Upper lobe of right lung (tissue), 1 donor: ENCODE data around the gene SYPL2. TPM values are rescaled to one million over a fixed set of nuclear protein-coding genes. Genes with fewer than 3 reads are reported as not detected.

ENCODE experiments used
- ATAC-seq: fragments of 200-7000 bp; cut with Tn5 transposase; one replicate; pipeline ENCODE4 v1.9.1; 2020; ENCODE audit warnings: mild to moderate bottlenecking, moderate library complexity
- DNase-seq: peaks from one replicate; pipeline ENCODE4 v3.0.0-alpha.2; 2020
- H3K27ac ChIP-seq: fragments of 200-600 bp; one replicate; pipeline ENCODE4 v1.8.0; 2022
- H3K27me3 ChIP-seq: fragments of 200-600 bp; one replicate; pipeline ENCODE4 v1.8.0; 2022; ENCODE audit warnings: mild to moderate bottlenecking
- H3K36me3 ChIP-seq: fragments of 200-600 bp; one replicate; pipeline ENCODE4 v1.8.0; 2022
- H3K4me1 ChIP-seq: fragments of 200-600 bp; one replicate; pipeline ENCODE4 v1.8.0; 2022
- H3K4me3 ChIP-seq: fragments of 200-600 bp; one replicate; pipeline ENCODE4 v1.8.0; 2022; ENCODE audit warnings: mild to moderate bottlenecking
- H3K9me3 ChIP-seq: fragments of 200-600 bp; one replicate; pipeline ENCODE4 v1.8.0; 2022
- intact Hi-C: fragments of 100-400 bp; cut with DNase I; formaldehyde crosslinking; loops from one replicate; pipeline ENCODE4 v1.11.0; 2022
- total RNA-seq: library from RNA; stranded (reverse); fragmentation: NEBNext Ultra II Directional; extraction: Animal tissue kit (Norgen Biotek cat#: 25700); gene quantifications from one replicate; pipeline ENCODE4 v1.2.1, GENCODE V29; 2021
- TF ChIP-seq, protein P1 (sequence below): fragments of 200-600 bp; IDR thresholded peaks from one replicate; pipeline ENCODE4 v1.8.0; 2022; ENCODE audit warnings: antibody characterized with exemption
- donor health status: DM: no; HTN: yes; CAD: no; lungs with severe emphysema.

SYPL2 gene
- total RNA-seq, 1 donor from 2014 or later: 3.1 TPM

DNA sequence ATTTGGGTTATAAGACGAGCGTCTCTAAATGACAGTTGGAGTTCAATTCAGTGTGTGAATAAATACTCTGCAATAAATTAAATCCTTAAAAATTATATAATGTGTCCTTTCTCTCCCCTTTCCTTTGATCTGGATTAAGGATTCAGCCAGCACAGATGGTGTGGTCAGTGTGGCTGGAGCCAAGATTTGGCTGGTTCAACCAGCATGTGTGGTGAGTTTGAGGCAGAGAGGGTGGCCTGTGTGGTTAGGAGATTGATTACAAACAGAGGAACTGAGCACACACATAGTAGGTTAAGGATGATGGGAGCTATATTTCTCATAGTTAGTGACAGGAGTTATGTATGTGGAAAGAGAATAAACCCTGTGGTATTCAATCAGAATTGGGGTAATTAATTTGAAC, 57.4 kb downstream of the SYPL2 start:
- H3K4me1 ChIP-seq: no peaks in the 10 kb centered on the region
- no peak overlapping the region for H3K4me3 ChIP-seq
- ATAC-seq (no peak), DNase-seq (no peak)
- intact Hi-C loops: no loop called here
- H3K36me3 ChIP-seq: no peaks in the 10 kb centered on the region
- TF ChIP-seq, protein P1, sequence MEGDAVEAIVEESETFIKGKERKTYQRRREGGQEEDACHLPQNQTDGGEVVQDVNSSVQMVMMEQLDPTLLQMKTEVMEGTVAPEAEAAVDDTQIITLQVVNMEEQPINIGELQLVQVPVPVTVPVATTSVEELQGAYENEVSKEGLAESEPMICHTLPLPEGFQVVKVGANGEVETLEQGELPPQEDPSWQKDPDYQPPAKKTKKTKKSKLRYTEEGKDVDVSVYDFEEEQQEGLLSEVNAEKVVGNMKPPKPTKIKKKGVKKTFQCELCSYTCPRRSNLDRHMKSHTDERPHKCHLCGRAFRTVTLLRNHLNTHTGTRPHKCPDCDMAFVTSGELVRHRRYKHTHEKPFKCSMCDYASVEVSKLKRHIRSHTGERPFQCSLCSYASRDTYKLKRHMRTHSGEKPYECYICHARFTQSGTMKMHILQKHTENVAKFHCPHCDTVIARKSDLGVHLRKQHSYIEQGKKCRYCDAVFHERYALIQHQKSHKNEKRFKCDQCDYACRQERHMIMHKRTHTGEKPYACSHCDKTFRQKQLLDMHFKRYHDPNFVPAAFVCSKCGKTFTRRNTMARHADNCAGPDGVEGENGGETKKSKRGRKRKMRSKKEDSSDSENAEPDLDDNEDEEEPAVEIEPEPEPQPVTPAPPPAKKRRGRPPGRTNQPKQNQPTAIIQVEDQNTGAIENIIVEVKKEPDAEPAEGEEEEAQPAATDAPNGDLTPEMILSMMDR: no peak
- H3K27me3 ChIP-seq: no peaks in the 10 kb centered on the region
- no peaks in the 10 kb centered on the region for H3K9me3 ChIP-seq
- no peak overlapping the region for H3K27ac ChIP-seq

DNA sequence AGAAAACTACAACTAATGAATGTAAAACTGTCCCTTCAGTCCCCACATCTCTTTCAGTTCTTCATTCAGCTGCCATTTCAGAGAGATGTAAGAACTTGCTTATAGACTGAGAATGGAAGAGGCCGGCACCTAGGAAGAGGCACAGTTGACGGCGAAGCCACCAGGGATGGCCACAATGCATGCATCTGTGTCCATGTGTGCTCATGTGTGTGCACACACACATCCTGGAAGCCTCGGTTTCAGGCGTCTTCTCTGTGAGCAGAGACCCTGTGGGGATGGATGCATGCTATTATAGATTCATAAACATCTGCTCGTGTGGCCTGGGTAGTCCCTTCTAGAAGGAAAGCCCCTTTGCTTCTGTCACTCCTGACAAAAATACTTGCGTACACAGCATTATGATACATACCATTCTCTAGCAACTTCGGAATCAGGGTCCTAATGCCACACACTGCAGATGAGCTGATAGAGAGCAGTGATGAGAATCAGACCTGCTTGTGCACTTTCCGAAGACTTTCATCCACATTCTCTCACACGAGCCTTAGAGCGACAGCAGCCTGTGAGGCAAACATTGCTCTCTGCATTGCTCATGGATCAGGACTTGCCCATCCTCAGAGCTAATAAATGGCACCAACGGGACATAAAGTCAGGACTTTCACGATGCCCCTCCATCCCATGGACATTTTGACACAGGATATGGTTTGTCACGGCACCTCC, 60.9 kb downstream of the SYPL2 start:
- ATAC-seq (no peak), DNase-seq (no peak)
- H3K4me1 ChIP-seq: peaks cover 3% of the 10 kb centered on the region
- H3K27me3 ChIP-seq: no peaks in the 10 kb centered on the region
- TF ChIP-seq, protein P1: no peak
- intact Hi-C loops: no loop called here
- H3K9me3 ChIP-seq: no peaks in the 10 kb centered on the region
- H3K27ac ChIP-seq: no peak overlapping the region
- no peak overlapping the region for H3K4me3 ChIP-seq
- H3K36me3 ChIP-seq: no peaks in the 10 kb centered on the region

DNA sequence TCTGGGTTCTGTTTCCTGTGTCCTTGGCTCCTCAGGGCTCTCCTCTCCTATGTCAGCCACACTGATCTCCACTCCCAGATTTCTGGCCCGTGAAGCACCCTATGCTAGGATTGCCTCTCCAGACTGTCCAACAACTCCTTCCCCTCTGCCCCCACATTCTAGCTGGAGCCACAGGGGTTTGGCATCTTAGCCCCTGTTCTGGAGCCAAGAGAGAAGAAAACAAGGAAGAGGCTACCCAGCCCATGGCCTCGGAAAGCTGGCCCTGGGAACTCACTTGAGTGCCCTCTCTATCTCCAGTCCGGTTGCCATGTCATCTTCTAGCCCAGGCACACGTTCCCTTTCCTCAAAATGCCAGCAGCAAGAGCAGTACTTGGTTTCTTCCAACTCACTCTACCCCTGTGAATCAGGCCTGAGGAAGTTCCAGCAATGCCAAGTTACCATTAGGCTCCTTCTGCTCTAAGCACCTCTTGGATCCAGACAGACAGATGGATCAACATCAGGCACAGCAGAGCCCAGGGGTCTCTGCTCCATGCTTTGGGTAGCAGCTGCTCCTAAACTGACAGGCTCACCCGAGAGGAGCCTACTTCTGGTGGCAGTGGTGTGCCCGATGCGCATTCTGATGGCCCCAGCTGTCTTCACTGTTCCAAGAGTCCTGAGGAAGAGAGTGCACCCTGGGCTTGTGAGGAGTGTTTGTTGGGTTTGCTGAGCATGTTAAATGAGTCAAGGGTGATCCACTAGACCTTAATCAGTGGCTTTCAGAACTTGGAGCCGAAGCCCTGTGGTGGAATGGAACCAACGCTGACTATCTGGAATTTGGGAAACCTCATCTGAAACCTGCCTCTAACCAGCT, 61.7 kb downstream of the SYPL2 start:
- ATAC-seq (no peak), DNase-seq (no peak)
- no peaks in the 10 kb centered on the region for H3K27me3 ChIP-seq
- H3K4me1 ChIP-seq: peaks cover 10% of the 10 kb centered on the region
- H3K36me3 ChIP-seq: no peaks in the 10 kb centered on the region
- TF ChIP-seq, protein P1: no peak
- intact Hi-C loops: no loop called here
- no peak overlapping the region for H3K4me3 ChIP-seq
- H3K27ac ChIP-seq: no peak overlapping the region
- H3K9me3 ChIP-seq: no peaks in the 10 kb centered on the region

DNA sequence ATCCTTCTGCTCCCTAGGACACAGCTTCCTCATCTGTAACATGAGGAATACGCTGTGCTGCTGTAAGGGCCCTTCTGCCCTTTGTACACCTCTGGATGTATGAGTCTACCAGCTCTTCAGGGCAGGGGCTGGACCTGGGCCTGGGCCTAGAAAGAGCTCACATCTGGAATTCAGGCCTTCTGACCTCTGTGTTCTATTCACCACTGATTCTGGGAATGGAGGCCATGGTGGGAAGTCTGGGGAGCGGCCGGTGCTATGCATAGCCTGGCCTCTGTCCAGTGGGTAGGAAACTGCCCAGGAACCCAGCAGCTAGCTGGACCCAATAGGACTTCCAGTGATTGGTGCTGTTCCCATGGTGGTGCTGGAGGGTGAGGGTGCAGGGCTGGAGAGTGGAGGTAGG, 62.4 kb downstream of the SYPL2 start:
- TF ChIP-seq, protein P1: no peak
- no peak overlapping the region for H3K4me3 ChIP-seq
- DNase-seq (no peak), ATAC-seq (no peak)
- no peak overlapping the region for H3K27ac ChIP-seq
- no peaks in the 10 kb centered on the region for H3K27me3 ChIP-seq
- intact Hi-C loops: no loop called here
- no peaks in the 10 kb centered on the region for H3K36me3 ChIP-seq
- H3K4me1 ChIP-seq: peaks cover 10% of the 10 kb centered on the region
- H3K9me3 ChIP-seq: no peaks in the 10 kb centered on the region

DNA sequence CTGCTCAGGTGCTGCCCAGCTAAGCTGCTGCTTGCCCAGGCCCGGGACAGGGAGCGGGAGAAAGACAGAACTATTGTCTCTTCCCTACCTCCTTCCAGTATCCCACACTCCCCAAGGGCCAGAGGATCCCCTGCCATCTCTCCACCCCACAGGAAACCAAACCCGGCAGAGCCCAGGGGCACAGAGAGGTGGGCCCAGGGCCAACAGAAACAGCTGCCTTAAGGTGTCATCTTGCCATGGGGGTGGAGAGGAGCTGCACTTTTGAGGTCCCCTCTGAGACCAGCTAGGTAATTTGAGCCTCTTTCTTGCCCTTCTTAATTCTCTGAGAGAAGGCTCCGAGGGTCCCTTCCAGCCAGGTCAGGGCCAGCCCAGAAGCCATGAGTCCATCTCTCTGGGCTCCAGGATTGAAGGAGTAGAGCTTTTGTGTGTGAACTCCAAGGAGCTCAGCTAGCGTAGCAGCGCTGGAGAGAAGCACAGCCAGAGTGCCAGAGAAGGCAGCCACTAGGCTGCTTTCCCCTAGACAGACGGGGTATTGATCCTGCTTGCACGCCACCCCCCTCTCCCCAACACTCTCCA, 63.6 kb downstream of the SYPL2 start:
- ATAC-seq (no peak), DNase-seq (no peak)
- intact Hi-C loops: loop anchor here (5.0 kb wide), 1 partner anchor 38 kb away; the partner anchor contains the start of gene CYB561D1

More for the DNA sequence above, 63.6 kb downstream of the SYPL2 start:
- peaks cover 10% of the 10 kb centered on the region for H3K4me1 ChIP-seq
- no peaks in the 10 kb centered on the region for H3K36me3 ChIP-seq
- TF ChIP-seq, protein P1: no peak
- H3K4me3 ChIP-seq: no peak overlapping the region
- no peaks in the 10 kb centered on the region for H3K9me3 ChIP-seq
- H3K27me3 ChIP-seq: no peaks in the 10 kb centered on the region
- H3K27ac ChIP-seq: peak overlapping the region; percentile 24
